ENCODE data around the gene DCTN3.

The DCTN3 gene

DNA sequence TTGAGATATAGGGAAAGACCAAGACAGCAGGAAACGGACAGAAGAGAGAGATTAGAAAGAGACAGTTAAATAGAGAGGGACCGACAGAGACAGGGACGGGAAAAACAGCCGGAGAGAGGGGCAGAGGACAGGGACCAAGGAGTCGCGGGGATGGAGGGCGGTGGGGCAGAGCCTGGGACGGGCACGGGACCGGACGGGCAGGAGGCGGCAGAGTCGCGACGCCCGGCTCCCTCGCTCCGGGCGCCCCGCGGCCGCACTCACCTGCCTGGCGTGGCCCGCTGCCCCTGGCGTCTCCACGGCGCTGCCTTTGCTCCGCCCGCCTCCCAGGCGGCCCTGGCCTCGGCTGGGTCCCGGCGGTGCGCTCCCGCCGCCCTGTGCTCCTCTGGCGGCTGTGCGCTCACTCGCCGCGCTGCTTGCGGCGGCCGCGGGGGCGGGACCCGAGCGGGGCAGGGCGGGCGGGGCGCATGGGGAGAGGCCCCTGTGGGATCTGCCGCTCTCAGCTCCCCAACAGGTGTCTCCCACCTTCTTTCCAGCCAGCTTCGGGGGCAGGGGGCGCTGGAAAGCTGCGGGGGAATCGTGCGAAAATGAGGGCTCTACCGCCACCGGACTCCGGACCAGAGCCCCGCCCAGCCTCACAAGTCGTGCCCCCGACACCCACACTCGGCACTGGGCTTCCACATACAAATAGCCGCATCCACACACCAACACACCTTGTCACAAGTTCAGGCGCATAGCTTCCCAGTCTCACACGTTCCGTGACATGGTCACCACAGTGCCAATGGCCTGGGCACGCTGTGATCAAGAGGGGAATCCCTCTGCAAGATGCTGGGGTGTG, 8.6 kb upstream of the DCTN3 start, which contains the start of gene ARID3C:
ARID3C (minus strand) TSS at position 411 of the 835 bp plus-strand sequence. CDS start 1,052 bp downstream, outside the sequence.
- intact Hi-C loops (cut with DNase I): no loop called here
- DNase-seq: peak in 4 of 42 donors; percentile 38 to 46 (median 42)

DNA sequence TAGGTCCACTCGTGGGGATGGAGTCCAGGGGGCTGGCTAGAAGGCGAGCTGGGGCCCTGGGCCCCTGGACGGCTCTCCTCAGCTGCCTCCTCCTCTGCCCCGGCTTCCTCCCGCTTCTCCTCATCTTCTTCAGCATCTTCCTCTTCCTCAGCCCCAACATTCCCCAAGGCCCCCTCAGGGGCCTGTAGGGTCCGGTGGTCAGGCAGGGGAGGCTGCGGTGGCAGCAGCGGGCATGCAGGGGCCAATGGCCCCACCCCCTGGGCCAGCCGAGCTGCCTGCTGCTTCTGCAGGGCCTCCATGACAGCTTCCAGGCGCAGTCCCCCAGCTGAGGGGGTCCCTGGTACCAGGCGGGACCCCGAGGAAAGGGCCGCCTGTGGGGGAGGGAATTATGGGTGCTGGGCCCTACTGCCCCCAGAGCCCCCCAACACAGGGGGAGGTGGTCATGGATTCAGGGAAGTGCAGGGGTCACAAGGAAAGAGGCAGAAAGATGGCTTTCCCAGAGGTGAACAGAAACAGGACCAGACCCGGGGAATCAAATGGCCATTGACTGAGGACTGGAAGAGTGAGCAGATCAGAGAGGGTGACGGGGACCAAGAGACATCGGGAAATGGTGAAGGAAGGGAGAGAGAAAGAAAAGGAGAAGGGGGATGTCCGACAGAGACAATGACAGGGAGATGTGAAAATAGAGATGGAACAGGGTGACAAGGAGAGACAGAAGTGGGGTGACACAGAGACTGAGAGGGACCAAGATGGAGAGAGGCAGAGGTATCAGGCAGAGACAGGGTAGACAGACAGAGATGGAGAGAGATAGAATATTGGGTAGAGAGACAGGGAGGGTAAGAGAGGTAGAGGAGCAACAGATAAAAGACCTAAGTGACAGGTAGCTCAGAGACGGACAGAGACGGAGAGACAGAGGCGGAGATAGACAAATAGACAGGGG, 7.7 kb upstream of the DCTN3 start:
- intact Hi-C loops (cut with DNase I): no loop called here
- DNase-seq: no peak

DNA sequence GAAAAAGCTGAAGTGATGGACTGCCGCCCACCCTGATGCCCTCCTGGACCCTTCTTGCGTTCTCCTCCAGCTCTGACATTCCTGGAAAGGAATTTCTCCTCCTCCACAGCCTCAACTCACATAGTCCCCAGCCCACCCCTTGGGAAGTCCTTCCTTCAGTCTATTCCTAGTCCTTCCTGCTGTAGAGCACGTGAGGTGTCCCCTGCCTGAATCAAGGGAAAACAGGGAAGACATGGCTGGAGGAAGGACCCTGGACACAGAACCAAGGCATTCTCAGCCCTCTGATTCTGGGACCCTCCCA, 4.8 kb upstream of the DCTN3 start:
- DNase-seq: no peak
- intact Hi-C loops (cut with DNase I): no loop called here

DNA sequence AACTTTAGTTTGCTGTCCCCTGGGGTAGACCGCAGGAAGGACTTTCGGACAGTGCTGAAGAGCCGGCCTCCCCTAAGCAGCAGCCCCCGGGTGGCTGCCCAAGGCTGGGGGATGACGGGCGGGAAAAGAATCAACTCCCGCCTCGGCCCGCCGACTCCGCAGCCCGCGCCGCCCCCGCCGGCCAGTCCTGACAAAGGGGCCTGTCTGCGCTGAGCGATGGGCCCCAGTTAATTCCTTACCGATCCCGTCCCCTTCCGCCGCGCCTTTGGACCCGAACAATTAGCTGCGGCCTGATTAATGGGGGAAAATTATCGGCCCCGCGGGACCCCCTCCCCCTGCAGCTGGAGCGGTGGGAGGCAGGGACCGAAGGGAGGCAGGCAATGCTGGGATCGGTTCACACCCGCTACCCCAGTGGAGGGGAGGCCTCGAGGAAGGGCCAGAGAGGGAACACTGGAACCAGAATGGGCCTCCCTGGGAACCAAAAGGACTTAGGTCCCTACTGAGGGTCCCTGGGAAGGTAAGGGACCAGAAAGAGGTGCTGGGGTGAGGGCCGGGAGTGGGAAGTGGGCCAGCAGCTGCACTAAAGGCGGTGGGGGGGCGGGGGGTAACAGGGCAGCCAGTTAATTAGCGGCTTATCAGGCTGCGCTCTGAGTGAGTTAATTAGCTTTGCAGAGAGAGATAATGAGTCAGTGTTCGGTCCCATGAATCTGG, 4.3 kb upstream of the DCTN3 start:
- no peak for DNase-seq
- intact Hi-C loops (cut with DNase I): no loop called here

DNA sequence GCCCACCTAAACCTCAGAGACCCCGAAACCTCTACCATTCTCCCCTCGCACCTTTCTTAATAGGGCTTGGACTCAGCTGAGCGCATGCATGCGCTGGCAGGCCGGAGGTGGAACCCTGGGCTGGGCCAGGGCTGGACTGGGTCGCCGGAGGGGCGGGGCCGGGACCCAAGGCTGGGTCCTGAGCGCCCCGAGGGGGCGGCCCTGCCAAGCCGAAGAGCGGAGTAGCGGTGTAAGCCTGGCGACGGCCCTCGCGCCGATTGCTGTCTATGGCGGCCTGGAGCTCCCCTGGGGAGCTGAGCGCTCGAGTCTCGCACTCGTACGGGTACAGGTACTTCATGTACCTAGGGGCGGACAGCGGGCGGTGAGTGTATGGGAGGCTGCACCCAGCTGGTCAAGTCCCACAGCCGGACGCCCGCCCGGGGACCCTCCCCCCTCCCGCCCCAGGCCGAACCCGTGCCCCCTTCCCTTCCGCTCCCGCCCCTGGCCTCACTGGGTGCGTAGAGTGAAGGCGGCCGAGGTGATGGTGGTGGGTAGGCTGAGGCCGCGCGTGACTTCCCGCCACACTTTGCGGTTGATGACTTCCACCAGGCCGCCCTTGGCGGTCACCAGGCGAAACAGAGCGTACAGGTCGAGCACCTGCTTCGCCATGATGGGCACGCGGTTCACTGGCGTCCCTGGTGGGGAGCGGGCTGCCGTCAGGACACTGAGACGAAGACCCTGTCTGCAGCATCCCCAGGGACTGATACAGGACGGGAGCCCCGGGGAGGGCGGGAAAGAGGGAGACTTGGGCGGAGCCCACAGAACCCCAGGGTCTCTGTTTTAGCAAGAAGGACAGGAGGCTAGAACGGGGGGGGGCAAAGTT, 3.3 kb upstream of the DCTN3 start:
- no peak for DNase-seq
- intact Hi-C loops (cut with DNase I): no loop called here

DNA sequence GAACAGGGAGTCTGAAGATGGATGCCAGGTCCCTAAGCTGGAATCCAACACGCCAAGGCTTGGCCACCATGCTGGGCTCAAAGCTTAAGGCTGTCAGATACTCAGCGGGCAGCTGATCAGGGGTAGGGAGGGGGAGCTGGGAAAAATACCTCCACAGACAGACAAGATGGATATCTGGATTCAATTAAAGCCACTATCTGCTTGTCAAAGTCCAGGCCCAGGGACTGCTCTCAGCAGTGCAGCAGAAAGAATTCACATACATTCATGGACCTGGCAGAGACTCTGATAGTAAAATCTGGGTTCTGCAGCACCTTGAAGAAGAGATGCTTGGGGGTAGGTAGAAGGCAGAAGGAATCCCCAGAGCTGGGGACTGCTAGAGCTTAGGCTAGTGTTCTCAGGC, 5.2 kb downstream of the DCTN3 start:
- no peak for DNase-seq
- intact Hi-C loops (cut with DNase I): no loop called here

DNA sequence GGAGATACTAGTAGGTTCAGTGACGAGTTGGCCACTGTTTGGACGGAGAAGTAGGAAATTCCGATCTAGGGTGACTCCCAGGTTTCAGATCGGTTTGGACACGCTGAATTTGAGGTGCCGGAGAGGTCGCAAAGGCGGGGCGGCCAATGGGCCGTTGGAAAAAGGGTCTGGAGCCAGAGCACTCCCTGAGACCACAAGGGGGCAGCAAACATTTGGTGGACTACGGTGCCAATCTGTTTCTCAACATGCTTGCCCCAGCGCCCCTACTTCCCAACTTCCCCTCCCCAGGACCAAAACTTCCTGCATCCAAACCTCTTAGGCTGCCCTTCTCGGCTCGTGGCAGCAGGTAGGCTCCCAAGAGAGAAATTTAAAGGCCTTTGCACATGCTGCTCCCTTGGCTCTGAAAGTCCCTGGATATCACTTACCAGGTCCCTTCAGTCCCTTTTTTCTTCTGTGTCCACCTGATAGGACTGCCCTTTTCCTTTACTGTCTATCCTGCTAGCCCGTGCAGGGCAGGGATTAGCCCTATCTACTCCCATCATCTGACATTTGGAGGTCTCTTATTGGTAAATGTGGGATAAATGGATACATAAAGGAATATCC, 7.4 kb downstream of the DCTN3 start:
- intact Hi-C loops (cut with DNase I): no loop called here

DNA sequence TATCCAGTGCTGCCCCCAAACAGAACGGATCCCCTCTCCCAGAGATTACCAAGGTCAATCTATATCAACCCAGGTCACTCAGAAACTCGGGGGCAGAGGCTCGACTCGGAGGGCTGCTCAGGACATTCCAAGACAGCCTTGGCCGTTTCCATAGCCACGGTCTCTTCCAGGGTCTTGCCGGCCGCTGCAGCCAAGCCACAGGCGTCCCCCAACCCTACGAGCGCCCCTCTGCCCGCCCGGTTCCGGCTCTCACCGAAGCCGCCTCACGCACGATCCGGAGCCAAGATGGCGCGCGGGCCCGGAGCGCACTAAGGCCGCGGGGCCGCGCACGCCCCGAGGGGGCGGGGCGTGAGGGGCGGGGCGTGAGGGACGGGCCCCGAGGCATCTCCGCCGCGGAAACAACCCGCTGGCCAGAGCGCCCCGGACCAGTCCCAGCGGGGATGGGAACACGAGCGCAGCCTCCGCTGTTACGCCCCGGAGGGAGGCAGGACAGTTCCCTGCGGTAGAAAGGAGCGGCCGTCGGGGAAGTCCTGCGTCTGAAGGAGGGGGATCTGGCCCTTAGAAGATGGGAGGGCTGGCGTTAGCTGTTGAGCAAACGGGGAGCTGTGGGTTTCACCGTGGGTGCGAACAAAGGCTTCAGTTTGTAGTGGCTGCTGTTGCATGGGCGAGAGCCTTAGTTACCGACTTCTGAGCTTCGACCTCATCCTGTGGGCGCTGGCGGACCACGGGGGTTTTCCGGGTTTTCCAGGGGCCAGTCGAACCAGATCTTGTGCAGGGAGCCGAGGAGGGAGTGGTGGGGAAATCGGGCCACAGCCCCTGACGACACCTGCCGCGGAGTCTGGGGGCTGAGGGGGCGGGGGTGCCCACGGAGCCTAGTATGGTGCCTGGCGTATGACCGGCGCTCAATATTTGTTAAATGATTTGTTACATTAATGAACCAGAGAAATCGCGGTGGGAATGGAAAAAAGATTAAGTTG, 8.2 kb downstream of the DCTN3 start, which contains the start of gene RPP25L:
RPP25L (minus strand) TSS at position 287 of the 977 bp plus-strand sequence. CDS start 801 bp downstream, outside the sequence.
- peak; percentile 53 to 94 (median 87) for DNase-seq
- intact Hi-C loops (cut with DNase I): no loop called here

More for the DNA sequence above, 7.4 kb downstream of the DCTN3 start:
- DNase-seq: peak; percentile 70 to 93 (median 83)

DNA sequence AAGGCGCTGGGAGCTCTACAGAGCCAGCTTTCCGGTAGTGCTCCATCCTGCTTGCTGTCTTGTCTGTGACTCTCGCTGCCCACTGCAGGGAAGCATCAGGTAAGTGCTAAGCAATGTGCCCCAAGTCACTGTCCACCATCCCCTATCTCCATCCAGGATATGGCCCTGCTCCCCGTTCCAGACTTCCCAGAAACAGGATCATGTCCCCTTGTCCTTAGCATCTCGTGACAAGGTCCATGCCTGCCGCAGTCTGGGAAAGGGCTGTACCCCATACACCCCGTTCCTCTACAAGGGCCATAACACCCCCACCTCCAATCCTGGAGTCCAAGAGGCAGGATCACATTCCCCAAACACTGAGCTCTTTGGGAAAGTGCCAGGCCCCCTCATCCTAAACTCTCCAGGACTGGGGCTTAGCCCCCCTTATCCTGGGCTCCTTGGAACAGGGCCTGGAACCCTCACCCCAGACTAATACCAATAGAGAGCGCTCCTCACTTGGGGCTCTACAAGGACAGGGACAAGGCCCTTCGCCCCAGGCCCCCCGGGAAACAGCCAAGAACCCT, 9.0 kb downstream of the DCTN3 start:
- DNase-seq: peak in 12 of 42 donors; percentile 9 to 54 (median 22)
- intact Hi-C loops (cut with DNase I): no loop called here

DNA sequence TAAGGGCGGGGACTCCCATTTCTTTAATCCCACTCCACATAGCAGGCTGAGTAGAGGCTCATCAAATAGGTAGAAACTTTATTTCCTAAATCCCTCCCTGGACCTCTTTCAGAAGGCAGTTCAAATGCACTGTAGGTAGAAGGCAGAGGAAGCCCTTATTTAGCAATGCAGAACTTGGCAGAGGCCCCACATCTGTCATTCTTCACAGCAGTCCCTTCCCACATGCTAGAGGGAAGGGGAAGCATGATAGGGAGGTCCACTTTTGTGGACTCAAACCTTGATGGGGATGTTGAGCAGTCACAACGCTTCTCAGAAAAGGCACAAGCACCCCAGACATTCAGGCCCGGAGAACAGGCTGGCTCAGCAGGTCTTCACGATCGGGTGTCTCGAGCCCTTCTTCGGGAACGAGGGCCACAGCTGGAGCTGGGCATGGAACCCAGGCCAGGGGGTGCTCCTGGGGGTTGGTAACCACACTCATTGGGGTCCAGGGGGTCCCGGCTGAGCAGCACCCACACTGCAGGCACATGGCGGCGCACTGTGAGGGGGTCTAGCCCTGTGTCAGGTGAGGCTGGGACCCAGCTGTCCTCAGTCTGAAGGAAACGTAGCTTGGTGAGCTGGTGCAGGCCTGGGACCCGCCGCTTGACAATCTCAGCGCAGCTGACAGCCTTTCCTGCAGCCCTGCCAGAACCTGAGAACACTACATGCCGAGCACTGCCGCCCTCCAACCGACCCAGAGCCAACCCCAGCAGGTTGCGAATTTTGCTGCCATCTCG, 9.7 kb downstream of the DCTN3 start:
- intact Hi-C loops (cut with DNase I): no loop called here
- peak in 1 of 42 donors; percentile 25 for DNase-seq

DNA sequence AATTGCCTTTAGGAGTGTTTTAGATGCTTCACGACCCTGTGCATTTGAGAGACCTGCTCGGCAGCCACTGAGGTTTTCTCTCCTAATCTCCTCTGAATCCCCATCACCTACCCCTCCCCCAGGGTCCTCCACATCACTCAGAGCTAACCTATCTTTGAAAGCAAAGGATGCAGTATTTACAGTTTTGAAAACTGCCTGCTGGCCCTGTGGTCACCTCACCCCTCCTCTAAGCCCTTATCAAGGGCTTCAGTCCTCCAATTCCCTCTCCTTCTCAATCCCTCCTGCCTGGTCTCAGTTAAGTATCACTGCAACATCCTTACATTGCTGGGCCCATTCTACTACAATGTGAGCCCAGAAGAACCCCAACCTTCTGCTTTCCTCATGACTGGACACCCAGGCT, 13.0 kb downstream of the DCTN3 start:
- intact Hi-C loops (cut with DNase I): loop anchor here (5.0 kb wide), 1 partner anchor 105 kb away; no protein-coding TSS in a partner anchor
- DNase-seq: no peak

DNA sequence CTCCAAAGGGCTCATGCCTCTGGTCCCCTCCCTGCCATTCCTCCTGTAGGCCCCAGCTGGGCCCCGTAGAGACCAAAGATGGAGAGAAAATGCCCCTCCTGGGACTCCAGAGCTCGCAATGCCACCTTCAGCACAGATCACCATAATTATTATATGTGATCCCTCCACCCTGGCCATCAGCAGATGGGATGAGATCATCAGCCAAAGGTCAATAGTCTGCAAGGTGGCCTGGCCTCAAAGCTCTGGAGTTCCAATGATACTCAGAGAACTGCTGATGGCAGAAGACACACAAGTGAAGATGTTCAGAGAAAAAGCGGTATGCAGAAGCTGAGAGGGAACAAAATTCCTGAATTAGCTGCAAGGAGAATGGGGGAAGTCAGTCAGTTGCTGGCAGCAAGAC, 13.4 kb downstream of the DCTN3 start:
- intact Hi-C loops (cut with DNase I): loop anchor here (5.0 kb wide), 1 partner anchor 105 kb away; no protein-coding TSS in a partner anchor
- DNase-seq: no peak

DNA sequence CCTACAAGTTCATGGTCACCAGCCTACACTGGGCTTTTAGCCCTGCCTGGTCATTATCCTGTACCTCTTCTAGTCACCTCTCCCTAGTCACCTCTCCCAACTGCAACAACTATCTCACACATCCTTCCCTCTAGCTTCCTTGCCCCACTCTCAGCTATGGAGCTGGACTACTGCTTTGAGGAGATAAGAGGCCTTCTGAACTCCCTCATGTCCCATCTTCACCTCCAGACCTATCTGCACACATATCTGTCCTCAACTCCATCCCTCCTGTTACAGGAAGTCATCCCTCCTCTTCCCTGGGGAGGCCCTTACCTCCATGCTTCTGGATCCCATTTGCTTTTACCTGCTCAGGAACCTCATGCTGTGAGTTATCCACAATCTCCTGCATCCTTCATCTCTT, 14.1 kb downstream of the DCTN3 start:
- no peak for DNase-seq
- intact Hi-C loops (cut with DNase I): loop anchor here (5.0 kb wide), 1 partner anchor 104 kb away; no protein-coding TSS in a partner anchor

DNA sequence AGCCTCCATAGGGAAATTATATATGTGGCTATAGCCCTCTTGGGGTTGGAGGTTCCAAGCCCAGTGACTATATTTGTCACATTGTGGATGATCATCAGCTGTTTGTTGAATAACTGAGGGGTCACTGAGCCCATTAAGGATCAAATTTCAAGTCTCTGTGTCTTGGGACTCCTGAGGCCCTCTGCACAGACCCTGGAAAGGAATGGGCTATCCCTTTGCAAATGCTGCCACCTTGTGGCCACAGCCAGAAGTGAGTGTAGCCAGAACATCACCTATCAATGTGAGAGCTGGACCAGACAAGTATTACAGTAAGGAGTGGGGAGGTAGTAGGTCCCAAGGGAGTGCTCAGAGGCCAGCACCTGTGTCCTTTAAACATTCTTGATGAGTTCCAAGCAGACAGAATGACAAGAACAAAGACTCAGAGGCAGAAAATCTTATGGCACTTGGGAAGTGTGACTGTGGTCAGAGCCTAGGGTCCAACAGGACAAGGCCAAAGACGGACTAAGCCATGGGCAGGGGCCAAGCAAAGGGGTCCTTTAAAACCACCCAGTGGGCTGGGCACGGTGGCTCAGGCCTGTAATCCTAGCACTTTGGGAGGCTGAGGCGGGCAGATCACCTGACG, 16.6 kb downstream of the DCTN3 start:
- intact Hi-C loops (cut with DNase I): no loop called here
- peak; percentile 38 to 96 (median 91) for DNase-seq

DNA sequence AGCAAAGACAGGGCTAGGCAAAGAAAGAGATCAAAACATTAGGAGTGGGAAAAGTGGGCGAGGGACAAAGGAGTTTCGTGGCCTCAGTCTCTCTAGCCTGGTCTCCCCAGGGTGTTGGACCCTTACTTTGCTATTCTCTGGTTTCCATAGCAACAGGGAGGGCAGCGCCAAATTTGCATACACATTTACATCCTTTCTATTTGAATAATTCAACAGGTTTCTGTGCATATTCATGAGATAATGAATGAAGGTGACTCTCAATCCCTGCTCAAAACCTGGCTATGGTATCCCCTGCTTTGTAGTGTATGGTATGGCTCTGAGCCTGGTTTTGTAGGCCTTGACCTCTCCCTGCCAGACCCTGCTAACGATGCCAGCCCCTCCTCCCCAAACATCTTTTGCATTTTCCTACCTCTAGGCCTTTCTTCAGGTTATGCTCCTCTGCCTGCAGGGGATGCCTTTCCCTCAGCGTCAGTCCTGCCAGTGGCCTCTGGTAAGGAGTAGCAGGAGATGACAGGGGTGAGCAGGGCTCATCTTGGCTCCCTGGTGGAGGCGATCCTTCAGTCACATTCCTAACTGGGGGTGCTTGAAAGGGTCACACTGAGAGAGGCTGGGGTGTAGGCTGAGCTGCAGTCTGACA, 18.2 kb downstream of the DCTN3 start:
- intact Hi-C loops (cut with DNase I): no loop called here
- DNase-seq: no peak

All from head of caudate nucleus (tissue), 42 donors.